ENCODE data around the gene KCNE2.

Gene KCNE2, protein sequence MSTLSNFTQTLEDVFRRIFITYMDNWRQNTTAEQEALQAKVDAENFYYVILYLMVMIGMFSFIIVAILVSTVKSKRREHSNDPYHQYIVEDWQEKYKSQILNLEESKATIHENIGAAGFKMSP

GRCh38 chr21:34363733-34364132 lies at the start of gene KCNE2:
KCNE2 (plus strand) TSS chr21:34364006; CDS start chr21:34370479, 6,473 bp downstream.
- Histone ChIP-seq H3K4me3 (ENCODE audit: low read length) (no peak within 1 kb of the TSS), H3K36me3 (replicated peaks; ENCODE audit: insufficient read depth, low read length) (no peaks in the 10 kb centered on the region), H3K9me3 (replicated peaks; ENCODE audit: insufficient read depth, low read length) (no peaks in the 10 kb centered on the region), H3F3A (ENCODE audit: insufficient read depth, low read length) (no peaks in the 10 kb centered on the region), H3K27me3 (replicated peaks; ENCODE audit: insufficient read depth, low read length) (no peaks in the 10 kb centered on the region), H3K79me2 (ENCODE audit: low read length) (no peaks in the 10 kb centered on the region), H3K4me2 (ENCODE audit: low read depth, low read length) (no peak within 1 kb of the TSS), H3K27ac (ENCODE audit: low read length) (no peak within 1 kb of the TSS), H3K9me2 (replicated peaks; ENCODE audit: insufficient read depth, low read length) (no peaks in the 10 kb centered on the region), H3K9ac (ENCODE audit: low read length) (no peak within 1 kb of the TSS), H3K4me1 (ENCODE audit: low read length) (peaks cover 5% of the 10 kb centered on the region), H2AFZ (ENCODE audit: low read length) (no peak within 1 kb of the TSS), H4K20me1 (ENCODE audit: insufficient read depth, low read length) (no peaks in the 10 kb centered on the region)
- no peak for DNase-seq
- TF ChIP-seq EZH2phosphoT487 (IDR thresholded peaks at IDR 0.05; ENCODE audit: low read length) (no peak), CTCF (IDR thresholded peaks at IDR 0.05; ENCODE audit: low read length) (no peak), EZH2 (optimal IDR thresholded peaks at IDR 0.05; ENCODE audit: low read depth, low read length) (no peak)

- TF ChIP-seq EZH2phosphoT487 (IDR thresholded peaks at IDR 0.05; ENCODE audit: low read length) (no peak), CTCF (IDR thresholded peaks at IDR 0.05; ENCODE audit: low read length) (no peak), EZH2 (optimal IDR thresholded peaks at IDR 0.05; ENCODE audit: low read depth, low read length) (no peak)
- no peaks in the 10 kb centered on the region for H3K27me3 ChIP-seq (replicated peaks; ENCODE audit: insufficient read depth, low read length)
These were observed 44.2 kb upstream of the KCNE2 start for GRCh38 chr21:34319585-34319984.

DNA sequence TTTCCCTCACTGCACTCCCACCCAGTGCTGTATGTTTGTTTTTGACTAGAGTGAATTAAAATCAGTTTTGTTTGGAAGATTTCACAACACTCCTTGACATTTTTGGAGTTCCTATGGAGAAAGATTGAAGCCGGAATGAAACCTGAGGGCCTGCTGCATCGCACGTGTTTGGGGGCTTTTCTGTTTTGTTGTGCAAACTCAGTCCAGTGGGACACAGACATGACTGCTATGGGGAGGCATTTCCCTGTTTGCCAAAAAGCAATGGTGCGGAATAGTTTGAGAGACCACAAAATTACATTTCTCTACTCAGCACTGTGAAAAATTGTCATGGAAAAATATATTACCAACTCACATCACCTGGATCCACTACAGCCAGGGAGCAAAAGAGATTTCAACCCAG lies 43.8 kb upstream of the KCNE2 start:
- Histone ChIP-seq H3K79me2 (ENCODE audit: low read length) (no peaks in the 10 kb centered on the region), H3K27ac (ENCODE audit: low read length) (no peak overlapping the region), H3K4me3 (ENCODE audit: low read length) (no peak overlapping the region), H2AFZ (ENCODE audit: low read length) (no peak overlapping the region), H4K20me1 (ENCODE audit: insufficient read depth, low read length) (no peaks in the 10 kb centered on the region), H3K4me2 (ENCODE audit: low read depth, low read length) (no peak overlapping the region), H3K36me3 (replicated peaks; ENCODE audit: insufficient read depth, low read length) (no peaks in the 10 kb centered on the region), H3F3A (ENCODE audit: insufficient read depth, low read length) (no peaks in the 10 kb centered on the region), H3K9me3 (replicated peaks; ENCODE audit: insufficient read depth, low read length) (no peaks in the 10 kb centered on the region), H3K4me1 (ENCODE audit: low read length) (0 out of 2 replicates have a peak, but pooled peaks cover 5% of the 10 kb centered on the region), H3K27me3 (replicated peaks; ENCODE audit: insufficient read depth, low read length) (no peaks in the 10 kb centered on the region), H3K9me2 (replicated peaks; ENCODE audit: insufficient read depth, low read length) (no peaks in the 10 kb centered on the region), H3K9ac (ENCODE audit: low read length) (no peak overlapping the region)
- TF ChIP-seq EZH2phosphoT487 (IDR thresholded peaks at IDR 0.05; ENCODE audit: low read length), result no peak
- no peak for TF ChIP-seq EZH2 (optimal IDR thresholded peaks at IDR 0.05; ENCODE audit: low read depth, low read length)
- TF ChIP-seq CTCF (IDR thresholded peaks at IDR 0.05; ENCODE audit: low read length), result no peak
- no peak for DNase-seq

More at GRCh38 chr21:34319585-34319984, 44.2 kb upstream of the KCNE2 start:
- H4K20me1 ChIP-seq (ENCODE audit: insufficient read depth, low read length), result no peaks in the 10 kb centered on the region
- DNase-seq, result no peak
- H2AFZ ChIP-seq (ENCODE audit: low read length), result no peak overlapping the region
- H3K9ac ChIP-seq (ENCODE audit: low read length), result no peak overlapping the region
- 0 out of 2 replicates have a peak, but pooled peaks cover 5% of the 10 kb centered on the region for H3K4me1 ChIP-seq (ENCODE audit: low read length)
- H3K36me3 ChIP-seq (replicated peaks; ENCODE audit: insufficient read depth, low read length), result no peaks in the 10 kb centered on the region
- H3K79me2 ChIP-seq (ENCODE audit: low read length), result no peaks in the 10 kb centered on the region
- H3K4me2 ChIP-seq (ENCODE audit: low read depth, low read length), result no peak overlapping the region
- H3K27ac ChIP-seq (ENCODE audit: low read length), result no peak overlapping the region
- H3F3A ChIP-seq (ENCODE audit: insufficient read depth, low read length), result no peaks in the 10 kb centered on the region
- H3K9me3 ChIP-seq (replicated peaks; ENCODE audit: insufficient read depth, low read length), result no peaks in the 10 kb centered on the region
- no peaks in the 10 kb centered on the region for H3K9me2 ChIP-seq (replicated peaks; ENCODE audit: insufficient read depth, low read length)
- no peak overlapping the region for H3K4me3 ChIP-seq (ENCODE audit: low read length)

Measured in MM.1S (cell line).